HG02759 (cell line): ENCODE data around the gene CHST11.

ENCODE experiments used
- ATAC-seq: cut with Tn5 transposase; IDR thresholded peaks from one replicate; pipeline ENCODE4 v1.9.1; 2021; ENCODE audit warnings: mild to moderate bottlenecking, moderate library complexity; ENCODE audit not compliant: unreplicated experiment

The CHST11 gene

GRCh38 chr12:104427547-104427938 is 29.2 kb upstream of the CHST11 start:
- ATAC-seq = no peak

GRCh38 chr12:104433061-104433460 is 23.7 kb upstream of the CHST11 start:
- ATAC-seq = no peak

DNA sequence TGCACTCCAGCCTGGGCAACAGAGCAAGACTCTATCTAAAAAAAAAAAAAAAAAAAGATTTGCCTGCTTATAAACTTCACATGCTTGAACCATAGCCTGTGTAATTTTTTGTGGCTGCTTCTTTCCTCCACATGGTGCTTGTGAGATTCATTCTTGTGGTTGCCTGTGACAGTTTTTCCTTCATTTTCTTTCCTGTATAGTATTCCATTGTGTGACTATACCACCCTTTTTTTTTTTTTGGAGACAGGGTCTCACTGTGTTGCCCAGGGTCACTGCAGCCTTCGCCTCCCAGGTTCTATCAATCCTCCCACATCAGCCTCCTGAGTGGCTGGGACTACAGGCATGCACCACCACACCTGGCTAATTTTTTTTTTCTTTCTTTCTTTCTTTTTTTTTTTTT is 22.6 kb upstream of the CHST11 start:
- no peak for ATAC-seq

DNA sequence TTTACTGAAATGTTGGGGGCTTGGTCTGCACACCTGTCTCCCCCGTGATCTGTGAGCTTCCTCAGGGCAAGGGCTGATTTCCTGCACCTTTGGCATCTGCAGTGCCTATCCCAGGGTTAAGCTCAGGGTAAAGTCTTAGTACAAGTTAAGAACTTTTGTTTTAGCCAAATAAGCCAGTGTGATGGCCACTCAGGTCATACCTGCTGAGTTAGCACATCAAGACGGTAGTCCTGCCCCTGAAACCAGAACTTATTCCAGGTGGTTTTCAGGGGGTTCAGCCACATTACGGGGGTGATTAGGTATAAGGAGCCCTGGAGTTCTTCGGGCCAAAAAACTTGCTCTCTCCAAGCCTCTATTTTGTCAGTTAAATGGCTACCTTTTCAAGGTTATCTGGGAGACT is 21.6 kb upstream of the CHST11 start:
- ATAC-seq = no peak

DNA sequence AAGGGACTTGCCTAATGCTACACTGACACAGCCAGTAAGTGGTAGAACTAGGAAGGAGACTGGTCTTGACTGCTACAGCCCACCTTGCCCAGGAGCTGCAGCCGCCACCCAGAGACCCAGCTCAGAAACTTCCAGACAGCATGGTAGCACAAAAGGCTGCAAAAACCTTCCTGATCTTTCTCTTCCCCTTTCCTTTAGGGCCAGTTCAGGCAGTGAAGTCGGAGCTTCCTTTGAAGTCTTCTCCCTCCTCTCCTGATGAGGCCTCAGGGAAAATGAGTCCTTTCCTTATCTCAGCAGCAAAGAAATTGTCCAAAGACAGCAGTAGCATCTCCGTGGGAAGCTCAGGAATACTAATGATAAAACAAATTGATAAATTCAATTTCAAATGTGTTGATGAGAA is 21.0 kb upstream of the CHST11 start:
- ATAC-seq = no peak

GRCh38 chr12:104436790-104437189 is 20.0 kb upstream of the CHST11 start:
- ATAC-seq = no peak

DNA sequence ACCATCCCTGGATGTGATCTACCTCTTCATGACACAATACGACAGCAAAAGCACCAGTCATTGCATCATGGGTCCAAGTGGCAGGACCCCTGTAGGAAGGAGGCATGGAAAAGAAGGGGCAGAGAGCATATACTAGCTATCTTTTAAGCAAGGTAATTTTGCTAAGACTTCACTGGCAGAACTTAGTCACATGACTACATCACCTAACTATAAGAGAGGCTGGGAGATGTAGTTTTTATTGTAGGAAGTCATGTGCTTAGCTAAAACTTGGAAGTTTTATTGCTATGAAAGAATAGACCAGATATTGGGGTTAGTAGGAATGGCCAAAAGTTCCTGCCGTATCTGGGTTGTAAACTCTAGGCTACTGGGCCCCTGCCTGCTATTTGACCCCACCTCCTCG is 18.6 kb upstream of the CHST11 start:
- ATAC-seq = no peak

DNA sequence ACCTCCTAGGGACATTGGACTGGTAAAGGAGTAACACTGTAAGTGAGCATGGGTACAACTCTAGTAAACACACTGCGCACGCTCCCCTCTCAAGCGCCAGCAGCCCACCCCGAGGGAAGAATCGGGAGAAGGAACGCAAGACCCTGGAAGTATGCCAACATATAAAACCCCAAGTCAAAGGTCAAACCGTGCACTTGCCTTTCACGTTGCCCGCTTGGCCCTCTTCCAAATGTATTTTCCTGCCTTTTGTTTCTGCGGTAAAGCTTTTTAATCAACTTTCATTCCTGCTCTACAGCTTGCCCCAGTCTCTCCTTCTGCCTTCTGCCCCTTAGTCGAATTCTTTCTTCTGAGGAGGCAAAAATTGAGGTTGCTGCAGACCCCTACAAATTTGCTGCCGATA is 17.6 kb upstream of the CHST11 start:
- no peak for ATAC-seq

DNA sequence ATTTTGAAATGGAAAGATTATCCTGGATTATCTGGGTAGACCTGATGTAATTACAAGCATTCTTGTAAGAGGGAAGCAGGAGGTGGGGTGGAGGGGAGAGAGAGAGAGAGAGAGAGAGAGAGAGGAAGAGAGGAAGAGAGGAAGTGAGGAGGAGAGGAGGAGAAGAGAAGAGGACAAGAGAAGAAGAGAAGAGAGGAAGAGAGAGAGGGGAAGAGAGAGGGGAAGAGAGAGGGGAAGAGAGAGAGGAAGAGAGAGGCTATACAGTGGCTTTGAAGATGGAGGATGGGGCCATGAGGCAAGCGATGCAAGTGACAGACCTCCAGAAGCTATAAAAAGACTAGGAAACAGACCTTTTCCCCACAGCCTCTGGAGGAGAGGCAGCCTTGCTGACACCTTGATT is 13.7 kb upstream of the CHST11 start:
- ATAC-seq = no peak

GRCh38 chr12:104446646-104447421 is 9.9 kb upstream of the CHST11 start:
- no peak for ATAC-seq

DNA sequence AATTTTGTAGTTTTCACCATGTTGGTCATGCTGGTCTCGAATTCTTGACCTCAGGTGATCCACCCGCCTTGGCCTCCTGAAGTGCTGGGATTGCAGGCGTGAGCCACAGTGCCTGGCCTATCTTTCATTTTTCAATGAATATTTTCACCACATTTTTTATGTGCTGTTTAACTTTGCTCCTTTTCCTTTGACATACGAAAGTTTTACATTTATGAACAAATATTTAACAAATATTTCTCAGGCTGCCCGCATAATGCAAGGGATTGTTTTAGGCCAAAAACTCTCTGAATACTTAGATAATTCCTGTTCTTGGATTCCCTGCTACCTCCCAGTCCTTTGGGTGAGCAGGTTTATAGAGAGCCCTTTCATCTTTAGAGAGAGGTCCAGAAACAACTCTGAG is 8.7 kb upstream of the CHST11 start:
- no peak for ATAC-seq

DNA sequence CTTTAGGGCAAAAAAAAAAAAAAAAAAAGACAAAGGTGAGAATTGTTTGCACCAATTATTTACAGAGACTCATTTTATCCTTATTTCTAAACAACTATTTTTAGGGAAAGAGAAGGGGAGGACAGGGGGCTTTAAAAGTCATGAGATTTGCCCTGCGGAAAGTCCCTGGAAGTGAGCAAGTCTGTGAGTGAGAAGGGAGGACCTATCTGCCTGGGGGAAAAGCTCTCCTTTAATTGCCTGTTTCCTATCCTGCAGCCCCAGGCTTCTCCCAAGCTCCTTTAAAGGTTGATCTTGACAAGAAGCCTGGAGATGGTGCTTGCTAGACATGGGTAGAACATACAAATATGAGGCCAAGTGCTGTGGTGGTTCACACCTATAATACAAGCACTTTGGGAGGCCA is 8.3 kb upstream of the CHST11 start:
- ATAC-seq = no peak

GRCh38 chr12:104450700-104451099 is 6.0 kb upstream of the CHST11 start:
- ATAC-seq = no peak

- no peak for ATAC-seq
Observed at GRCh38 chr12:104452087-104452486, 4.7 kb upstream of the CHST11 start.

GRCh38 chr12:104453133-104453532 is 3.6 kb upstream of the CHST11 start:
- ATAC-seq = no peak

GRCh38 chr12:104454997-104455396 is 1.8 kb upstream of the CHST11 start:
- ATAC-seq = no peak

GRCh38 chr12:104455578-104456416 is 951 bp upstream of the CHST11 start:
- ATAC-seq = no peak

DNA sequence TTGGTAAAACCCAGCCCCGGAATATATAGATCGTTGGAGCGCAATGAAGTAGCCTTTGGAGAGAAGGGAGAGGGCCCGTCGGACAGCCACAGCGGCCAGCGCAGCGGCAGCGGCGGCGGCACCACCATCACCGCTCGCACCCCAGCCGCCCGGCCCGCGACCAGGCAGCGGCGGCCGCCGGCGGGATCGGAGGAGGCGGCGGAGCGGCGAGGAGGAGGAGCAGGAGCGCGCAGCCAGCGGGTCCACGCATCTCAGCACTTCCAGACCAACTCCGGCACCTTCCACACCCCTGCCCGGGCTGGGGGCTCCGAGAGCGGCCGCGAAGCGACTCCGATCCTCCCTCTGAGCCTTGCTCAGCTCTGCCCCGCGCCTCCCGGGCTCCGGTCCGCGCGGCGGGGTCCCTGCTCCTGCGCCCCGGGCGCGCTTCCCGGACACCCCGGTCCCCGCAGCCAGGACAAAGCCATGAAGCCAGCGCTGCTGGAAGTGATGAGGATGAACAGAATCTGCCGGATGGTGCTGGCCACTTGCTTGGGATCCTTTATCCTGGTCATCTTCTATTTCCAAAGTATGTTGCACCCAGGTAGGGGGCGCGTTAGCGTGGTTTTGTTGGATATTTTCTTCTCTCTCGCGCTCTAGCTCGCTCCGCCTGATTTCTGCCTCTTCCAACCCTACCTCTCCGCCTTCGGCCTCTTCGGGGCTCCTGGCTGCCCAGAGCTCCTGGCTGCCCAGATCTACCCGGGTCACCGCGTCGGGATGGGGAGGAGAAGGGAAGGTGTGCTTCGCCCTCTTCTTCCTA is 400 bp downstream of the CHST11 start:
- ATAC-seq = peak; percentile 24

- no peak for ATAC-seq
Observed at GRCh38 chr12:104457746-104458693, 1.3 kb downstream of the CHST11 start.

GRCh38 chr12:104458694-104459367 is 2.1 kb downstream of the CHST11 start:
- ATAC-seq = no peak
